ENCODE measurements around the gene GRAMD1B.

GRAMD1B gene

GRCh38 chr11:123478352-123478987, 48.4 kb downstream of the GRAMD1B start:
- no peak for DNase-seq

DNA sequence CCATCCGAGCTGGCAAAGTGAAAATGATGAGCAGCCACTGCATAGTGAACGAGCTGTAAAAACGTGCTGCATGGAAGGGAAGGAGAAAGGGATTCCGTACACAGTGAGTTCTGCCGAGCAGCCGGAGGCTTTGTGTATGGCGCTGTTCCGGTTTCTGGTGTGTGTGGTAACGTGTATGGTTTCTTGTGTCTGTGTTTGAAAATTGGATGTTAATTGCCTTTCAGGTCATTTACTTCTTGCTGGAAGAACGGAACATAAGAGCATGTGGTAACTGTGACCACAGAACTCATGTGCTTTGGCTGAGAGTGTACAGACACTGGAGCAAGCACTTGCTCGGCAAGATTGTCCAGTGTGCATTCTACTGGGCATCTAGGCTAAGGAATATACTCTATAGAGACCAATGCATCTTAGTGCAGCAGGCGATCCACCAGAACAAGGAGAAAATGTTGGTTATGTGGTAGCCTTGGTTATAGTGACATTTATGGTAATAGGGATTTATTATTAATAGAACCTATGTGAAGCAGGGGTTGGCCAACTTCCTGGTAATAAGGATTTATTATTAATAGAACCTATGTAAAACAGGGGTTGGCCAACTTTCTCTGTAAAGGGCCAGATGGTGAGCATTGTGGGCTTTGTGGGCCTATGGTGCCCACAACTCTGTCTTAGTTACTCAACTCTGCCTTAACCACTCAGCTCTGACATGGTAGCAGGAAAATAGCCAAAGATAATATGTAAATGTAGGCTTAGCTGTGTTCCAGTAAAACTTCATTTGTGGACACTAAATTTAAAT, 49.2 kb downstream of the GRAMD1B start:
- DNase-seq, result no peak

DNA sequence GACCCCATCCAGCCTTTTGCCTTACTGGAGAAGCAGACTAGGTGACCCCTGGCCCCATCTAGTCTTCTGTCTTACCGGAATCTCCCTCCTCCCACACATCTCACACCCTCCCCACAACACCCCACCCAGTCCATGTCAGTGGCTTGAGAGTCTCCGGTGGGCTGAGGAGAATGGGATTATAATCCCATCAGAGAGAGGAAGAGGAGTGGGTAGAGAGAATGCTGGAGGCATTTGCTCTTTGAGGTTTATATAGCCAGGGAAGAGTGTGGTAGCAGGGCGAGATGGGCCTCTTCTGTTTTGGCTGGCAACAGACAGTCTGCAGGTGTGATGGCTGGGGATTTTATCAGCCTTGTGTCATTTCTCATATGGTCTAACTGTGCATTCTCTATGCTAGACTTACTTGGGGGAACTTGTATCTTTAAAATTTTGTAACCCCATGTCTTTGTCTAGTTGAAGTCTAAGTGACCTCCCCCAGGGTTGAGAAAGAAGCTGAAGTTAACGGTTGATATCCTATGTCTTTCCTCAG, 50.3 kb downstream of the GRAMD1B start:
- DNase-seq, result no peak

- DNase-seq, result no peak
These were observed 50.8 kb downstream of the GRAMD1B start for GRCh38 chr11:123480882-123481281.

DNA sequence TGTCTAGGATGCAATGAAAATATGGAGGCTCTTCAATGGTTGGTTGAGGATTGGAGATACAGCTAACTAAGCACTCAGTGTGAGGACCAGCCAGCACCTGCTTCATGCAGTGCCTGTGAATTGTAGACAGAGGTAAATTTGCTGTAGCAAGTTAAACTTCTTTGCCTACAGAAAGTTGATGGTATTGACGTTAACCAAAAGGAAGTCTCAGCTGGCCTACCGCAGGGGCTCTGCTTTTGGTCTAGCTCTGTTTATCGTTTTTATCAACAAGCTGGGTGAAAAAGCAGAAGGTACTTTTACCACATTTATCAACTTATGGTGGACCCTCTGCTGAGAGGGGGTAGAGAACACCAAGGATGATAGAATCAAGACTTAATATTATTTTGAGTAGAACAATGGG, 51.6 kb downstream of the GRAMD1B start:
- DNase-seq, result no peak

DNA sequence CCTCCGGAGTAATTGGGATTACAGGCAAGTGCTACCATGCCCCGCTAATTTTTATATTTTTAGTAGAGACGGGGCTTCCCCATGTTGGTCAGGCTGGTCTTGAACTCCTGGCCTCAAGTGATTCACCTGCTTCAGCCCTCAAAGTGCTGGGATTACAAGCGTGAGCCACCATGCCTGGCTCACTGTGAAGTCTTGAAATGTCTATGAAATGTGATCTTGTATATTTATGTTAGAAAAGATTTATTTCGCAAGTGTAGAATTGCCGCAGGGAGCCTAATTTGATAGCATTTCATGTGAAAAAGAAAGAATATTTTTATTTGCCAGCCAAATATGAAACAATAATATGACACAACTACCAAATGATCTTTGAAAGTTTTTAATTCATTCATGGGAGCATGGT, 52.1 kb downstream of the GRAMD1B start:
- no peak for DNase-seq

GRCh38 chr11:123483058-123483457, 53.0 kb downstream of the GRAMD1B start:
- no peak for DNase-seq

DNA sequence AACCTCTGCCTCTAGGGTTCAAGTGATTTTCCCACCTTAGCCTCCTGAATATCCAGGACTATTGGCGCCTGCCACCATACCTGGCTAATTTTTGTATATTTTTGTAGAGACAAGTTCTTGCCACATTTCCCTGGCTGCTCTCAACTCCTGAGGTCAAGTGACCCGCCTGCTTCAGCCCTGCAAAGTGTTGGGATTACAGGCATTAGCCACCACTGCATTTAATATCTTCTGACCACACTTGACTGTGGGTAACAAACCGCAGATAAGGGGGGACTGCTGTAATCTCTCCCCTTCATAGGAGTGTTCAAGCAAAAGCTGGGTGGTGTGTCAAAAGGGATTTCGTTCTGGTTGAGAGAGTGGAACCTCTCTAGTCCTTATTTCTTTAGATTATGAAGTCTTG, 53.4 kb downstream of the GRAMD1B start:
- no peak for DNase-seq

DNA sequence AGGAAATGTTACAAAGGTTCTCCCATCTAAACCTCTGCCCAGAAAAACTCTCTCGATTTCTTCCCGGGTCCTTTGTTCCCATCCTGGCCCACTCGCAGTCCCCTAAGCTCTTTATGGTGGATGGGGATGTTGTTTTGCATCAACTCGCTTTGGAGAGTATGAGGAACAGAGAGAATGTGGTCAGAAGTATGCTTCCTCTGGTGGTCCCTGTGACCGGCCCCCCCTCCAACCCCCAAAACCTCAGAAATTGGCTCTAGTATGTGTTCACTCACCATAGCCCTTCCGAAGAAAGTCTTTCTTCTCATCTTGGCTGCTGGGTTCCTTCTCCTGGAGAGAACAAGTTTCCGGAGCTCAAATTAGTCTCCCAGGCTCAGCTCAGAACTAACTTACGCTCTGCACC, 54.4 kb downstream of the GRAMD1B start:
- no peak for DNase-seq

DNA sequence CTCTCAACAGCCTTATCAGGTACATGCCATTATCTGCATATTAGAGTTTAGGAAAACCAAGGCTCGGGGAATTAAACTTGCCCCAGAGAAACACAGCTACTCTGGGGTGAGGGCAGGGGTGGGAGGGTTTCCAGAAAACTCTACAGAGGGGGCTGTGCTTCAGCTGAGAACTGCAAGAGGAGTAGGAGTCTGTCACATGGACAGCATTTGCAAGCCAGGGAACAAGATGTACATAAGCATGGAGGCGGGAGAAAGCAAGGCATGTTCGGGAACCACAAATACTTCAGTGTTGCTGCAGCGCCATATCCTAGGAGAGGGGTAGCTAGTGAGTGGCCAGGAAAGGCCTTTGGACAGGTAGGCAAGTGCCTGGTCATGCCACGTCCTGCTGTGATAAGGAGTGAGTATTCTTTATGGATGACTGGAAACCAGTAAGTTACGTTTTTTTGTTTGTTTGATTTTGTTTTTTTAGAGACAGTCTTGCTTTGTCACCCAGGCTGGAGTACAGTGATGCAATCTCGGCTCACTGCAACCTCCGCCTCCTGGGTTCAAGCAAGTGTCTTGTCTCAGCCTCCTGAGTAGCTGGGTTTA, 57.2 kb downstream of the GRAMD1B start:
- DNase-seq, result no peak

DNA sequence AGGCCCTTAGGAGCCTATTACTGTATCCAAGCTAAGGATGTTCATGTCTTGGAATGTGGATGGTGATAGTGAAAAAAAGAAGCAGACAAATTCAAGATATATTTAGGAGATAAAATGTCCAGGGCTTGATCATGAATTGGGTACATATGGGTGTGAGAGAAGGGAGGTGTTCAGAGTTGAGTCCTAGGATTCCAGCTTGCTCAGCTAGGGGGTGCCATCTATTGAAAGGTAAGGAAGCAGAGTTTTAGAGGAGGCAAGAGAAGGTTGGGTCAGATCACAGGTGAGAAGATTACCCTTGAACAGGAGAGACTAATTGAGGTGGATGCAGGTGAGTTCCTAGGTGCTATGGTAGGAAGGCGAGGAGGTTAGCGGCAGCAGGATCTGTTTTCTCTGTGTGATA, 60.5 kb downstream of the GRAMD1B start:
- DNase-seq, result no peak

DNA sequence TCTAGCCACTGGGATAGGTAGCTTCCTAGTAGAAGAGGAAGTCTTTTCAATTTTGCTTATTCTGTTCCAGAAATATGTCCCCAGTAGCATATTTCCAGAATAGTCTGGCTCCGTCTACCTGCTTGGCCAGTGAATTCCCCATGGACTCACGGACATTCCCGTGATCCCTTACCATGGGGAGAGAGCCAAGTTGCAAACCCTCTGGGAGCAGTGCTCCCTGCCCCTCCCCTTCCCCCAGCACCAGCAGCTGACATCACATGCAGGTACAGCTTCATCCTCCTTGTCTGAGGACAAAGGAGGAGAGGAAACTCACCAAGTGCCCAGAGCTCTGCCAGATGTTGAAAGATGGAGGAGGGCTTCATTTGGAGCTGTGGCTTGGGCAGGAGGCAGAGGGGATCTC, 61.2 kb downstream of the GRAMD1B start:
- no peak for DNase-seq

DNA sequence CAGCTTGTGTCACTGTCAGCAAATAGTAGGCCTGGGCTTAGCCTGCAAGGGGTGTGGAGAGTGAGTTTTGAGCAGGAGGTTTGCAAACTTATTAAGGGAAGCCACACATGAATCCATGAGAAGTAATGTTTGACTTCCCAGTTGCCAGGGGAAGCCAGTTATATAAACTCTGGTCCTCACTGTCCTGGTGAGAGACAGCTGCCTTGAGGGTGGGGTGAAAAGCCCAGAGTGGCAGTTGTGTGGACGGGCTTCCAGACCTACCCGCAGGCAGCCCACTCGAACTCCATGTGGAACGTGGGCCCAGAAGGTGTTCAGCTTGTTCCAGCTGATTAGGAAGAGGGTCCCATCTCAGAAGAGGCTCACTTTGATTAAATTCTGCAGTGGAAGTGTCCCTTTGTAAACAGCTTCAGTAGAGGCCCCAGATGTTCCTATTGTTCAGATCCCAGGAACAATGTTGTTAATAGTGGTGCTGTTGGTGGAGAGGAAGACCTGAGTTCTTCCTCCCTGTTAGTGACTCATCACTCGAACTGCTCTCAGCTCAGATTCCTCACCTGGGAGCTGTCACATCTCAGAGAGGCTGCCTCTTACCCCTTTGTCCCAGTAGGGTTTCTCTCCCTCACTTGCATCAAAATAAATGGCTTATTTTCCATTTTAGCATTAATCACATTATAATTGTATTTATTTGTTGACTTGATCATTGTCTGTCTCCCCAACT, 63.4 kb downstream of the GRAMD1B start:
- DNase-seq, result no peak

DNA sequence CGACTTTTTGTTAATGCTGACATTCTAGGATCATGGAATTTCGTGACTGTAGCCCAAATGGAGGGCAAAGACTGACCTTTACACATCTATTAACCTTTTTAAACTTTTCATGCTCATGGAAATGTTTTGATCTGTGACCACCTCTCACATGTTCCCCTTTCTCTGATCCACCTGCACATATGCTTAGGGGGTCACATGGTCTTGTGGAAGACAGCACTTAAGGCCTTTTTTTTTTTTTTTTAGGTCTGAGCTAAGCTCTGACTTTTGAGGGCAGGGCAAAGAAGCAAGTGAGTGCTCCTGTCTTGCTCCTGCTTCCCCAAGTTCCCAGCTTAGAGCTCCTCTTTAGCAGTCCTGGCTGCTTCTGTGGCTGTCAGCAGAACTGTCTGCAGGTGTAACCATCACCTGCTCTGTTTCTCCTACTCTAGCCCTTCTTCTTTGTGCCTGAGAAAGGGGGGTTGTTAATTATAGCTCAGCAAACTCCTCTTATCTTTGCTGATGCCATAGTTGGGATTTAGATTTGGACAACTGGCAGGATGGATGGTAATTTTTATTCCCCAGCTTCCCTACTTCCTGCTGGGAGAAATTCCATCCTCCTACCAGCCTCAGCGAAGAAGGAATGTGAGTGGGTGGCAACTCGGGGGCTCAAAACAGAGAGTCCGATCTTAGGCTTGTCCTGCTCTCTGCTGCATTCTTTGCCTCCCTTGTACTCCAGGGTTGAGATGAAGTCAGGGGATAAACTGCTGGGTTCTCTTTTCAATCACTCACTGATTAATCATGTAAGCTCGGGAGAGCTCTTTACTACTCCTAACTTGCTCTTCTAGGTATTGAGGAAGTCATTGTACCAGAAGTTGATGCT, 64.4 kb downstream of the GRAMD1B start:
- no peak for DNase-seq

- no peak for DNase-seq
These were observed 74.3 kb downstream of the GRAMD1B start for GRCh38 chr11:123504401-123504800.

- DNase-seq, result peak; percentile 7
These were observed 75.7 kb downstream of the GRAMD1B start for GRCh38 chr11:123505546-123506299.

DNA sequence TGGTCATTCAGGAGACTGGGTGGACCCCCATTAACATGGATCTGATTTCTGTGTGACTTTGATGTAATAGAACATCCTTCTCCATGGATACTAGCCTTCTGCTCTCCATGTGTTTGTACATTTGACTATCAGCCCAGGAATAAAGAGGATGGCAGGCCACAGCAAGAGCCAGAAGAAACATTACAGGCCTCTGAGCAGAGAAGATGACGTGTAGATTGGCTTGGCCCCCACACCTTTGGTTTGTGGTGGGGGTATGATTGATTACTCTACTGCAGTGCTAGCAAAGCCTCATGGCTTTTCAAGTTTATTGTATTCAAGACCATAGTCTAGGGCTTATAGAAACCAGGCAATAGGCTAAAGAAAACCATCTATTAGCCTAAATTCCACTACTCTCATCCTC, 77.0 kb downstream of the GRAMD1B start:
- DNase-seq, result no peak

DNA sequence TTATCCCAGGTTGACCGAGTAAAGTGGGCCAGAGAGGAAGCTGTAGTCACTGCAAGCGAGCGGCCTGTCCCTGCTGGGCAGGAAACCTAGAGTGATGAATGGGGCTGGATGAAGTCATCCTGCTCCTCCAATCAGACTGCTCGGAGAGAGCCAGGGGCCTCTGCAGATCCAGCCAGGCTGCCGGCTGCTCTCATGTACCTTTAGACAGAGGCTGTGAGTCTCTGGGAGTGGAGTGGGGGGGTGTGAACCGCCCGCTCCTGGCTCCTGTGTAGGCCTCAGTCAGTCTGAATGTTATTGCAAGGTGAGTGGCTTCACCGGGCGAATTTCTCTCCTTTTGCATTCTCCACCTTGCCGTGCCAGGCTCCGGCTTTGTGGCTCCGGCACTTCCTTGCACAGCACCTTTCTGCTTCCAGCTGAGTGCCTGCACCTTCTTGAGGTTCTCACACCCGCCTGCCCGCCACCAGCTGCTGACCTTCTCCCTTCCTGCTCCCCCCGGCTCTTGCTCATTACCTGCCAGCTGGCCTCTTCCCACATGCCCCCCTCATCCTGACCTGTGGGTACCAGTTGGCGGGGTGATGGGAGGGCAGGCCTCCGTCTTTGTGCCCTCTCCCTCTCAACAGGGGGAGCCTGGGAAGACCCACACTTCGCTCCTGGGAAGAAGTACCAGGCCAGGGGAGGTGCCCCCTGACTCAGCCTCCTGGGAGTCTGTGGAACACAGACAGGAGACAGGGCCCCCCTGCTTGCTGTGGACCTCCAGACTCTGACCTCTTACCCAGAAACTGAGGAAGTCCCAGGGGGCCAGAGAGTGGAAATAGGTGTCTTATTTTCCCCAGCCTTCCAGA, 79.9 kb downstream of the GRAMD1B start:
- peak; percentile 39 for DNase-seq

DNA sequence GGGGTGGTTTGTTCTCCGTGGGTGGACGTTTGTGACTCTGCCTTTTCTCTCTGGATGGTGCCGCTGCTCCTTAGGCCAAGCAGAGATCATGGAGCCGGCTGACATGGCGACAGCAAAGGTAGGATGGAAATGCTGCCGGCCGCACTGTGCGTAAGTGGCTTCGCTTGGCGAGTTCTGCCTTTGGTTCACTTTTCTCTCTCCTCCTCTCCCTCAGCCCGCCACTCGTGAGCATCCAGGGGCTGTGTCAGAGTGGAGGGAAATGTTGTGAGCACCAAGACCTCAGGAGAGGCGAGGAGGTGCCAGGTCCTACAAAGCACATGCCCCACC, 80.5 kb downstream of the GRAMD1B start:
- no peak for DNase-seq

DNA sequence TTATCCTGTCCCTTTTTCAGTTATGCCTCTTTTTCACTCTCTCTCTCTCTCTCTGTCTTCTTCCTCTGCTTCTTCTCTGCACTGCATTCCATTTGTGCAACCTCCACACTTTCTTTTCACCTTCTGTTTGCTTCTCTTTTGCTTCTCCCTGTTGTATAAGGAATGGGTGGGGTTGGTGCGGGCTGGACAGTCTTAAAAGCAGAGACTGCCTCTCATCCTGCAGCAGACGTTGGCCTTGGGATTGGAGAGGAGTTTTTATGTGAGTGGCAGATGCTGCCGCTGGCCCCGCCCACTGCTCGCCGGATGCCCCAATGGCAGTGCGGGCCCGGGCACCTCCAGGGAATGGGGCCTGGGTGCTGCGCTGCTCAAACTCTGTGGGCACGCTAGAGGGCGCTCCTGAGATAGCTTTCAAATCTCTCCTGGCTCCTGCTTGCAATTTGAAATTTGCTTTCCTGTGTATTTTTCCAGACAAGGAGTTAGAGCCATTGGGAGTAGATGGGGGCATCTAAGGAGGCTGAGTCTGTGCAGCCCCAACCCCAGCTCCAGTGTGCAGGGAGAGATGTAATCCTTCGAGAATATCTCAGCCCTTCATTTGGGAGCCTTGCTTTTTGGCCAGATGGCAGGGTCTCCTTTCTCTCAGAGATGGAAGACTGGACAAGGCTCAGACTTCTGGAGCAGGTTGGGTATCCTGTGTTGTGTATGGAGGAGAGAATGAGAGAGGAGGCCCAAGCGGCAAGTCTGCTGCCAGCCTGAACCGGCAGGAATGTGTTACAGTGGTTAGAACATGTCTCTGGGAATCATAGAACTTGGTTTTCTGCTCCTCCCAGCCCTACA, 81.2 kb downstream of the GRAMD1B start:
- DNase-seq, result peak; percentile 73

Data from NCI-H2171 (cell line).